ENCODE measurements around the gene SCAF8. TPM values are rescaled to one million over a fixed set of nuclear protein-coding genes. Genes with fewer than 3 reads are reported as not detected.
"Not testable (repeated sequence)": the region's sequence is repeated elsewhere in the genome, so short reads cannot be mapped to it uniquely, and the experiment has no call there.

Gene SCAF8
- total and polyA plus RNA-seq, 5 experiments from 2014 or later, result 11.0 to 67.1 (median 17.4) TPM

GRCh38 chr6:154716350-154716749 lies 16.9 kb upstream of the SCAF8 start:
- H3K4me3 Mint-ChIP-seq, POLR2A ChIA-PET, H3K27ac Mint-ChIP-seq, DNase-seq, H3K27me3 Mint-ChIP-seq, ATAC-seq: not testable (repeated sequence)
- H3K4me1 Mint-ChIP-seq, result peaks cover 0 to 12% (median 2%) of the 10 kb centered on the region in 4 donors
- peaks cover 0 to 25% (median 10%) of the 10 kb centered on the region in 9 donors for H3K9me3 Mint-ChIP-seq
- peaks cover 0 to 13% (median 10%) of the 10 kb centered on the region in 3 donors for H3K36me3 Mint-ChIP-seq

- POLR2A ChIA-PET, result no interaction called here
- peaks cover 0 to 7% (median under 1%) of the 10 kb centered on the region in 4 donors for H3K4me1 Mint-ChIP-seq
- peaks cover 0 to 16% (median 10%) of the 10 kb centered on the region in 3 donors for H3K36me3 Mint-ChIP-seq
- no peak overlapping the region for H3K4me3 Mint-ChIP-seq
- no peak for DNase-seq
- no peak overlapping the region for H3K27ac Mint-ChIP-seq
- H3K27me3 Mint-ChIP-seq, result peaks cover 8 to 19% (median 13%) of the 10 kb centered on the region in 5 donors
- peaks cover 0 to 29% (median 10%) of the 10 kb centered on the region in 9 donors for H3K9me3 Mint-ChIP-seq
- ATAC-seq, result no peak
Observed at GRCh38 chr6:154719433-154719832, 13.8 kb upstream of the SCAF8 start.

GRCh38 chr6:154719854-154720253 lies 13.4 kb upstream of the SCAF8 start:
- H3K9me3 Mint-ChIP-seq, result peaks cover 0 to 29% (median 10%) of the 10 kb centered on the region in 9 donors
- peaks cover 8 to 19% (median 13%) of the 10 kb centered on the region in 5 donors for H3K27me3 Mint-ChIP-seq
- no peak overlapping the region for H3K4me3 Mint-ChIP-seq
- POLR2A ChIA-PET, result no interaction called here
- ATAC-seq (no peak), DNase-seq (no peak)
- no peak overlapping the region for H3K27ac Mint-ChIP-seq
- peaks cover 0 to 6% (median under 1%) of the 10 kb centered on the region in 4 donors for H3K4me1 Mint-ChIP-seq
- peaks cover 0 to 16% (median 10%) of the 10 kb centered on the region in 3 donors for H3K36me3 Mint-ChIP-seq

GRCh38 chr6:154721460-154721859 lies 11.8 kb upstream of the SCAF8 start:
- no peak for DNase-seq
- Mint-ChIP-seq H3K4me1 (peaks cover 0 to 2% (median 0%) of the 10 kb centered on the region in 4 donors), H3K36me3 (peaks cover 0 to 16% (median 10%) of the 10 kb centered on the region in 3 donors), H3K9me3 (peaks cover 0 to 29% (median 10%) of the 10 kb centered on the region in 9 donors), H3K4me3 (no peak overlapping the region), H3K27ac (no peak overlapping the region), H3K27me3 (peaks cover 8 to 19% (median 13%) of the 10 kb centered on the region in 5 donors)
- peak in 1 of 2 donors; percentile 45 for ATAC-seq
- POLR2A ChIA-PET, result no interaction called here

- no peak for DNase-seq
- Mint-ChIP-seq H3K36me3 (no peaks in the 10 kb centered on the region), H3K9me3 (peaks cover 0 to 1% (median 0%) of the 10 kb centered on the region in 9 donors), H3K27me3 (peaks cover 4 to 10% (median 7%) of the 10 kb centered on the region in 5 donors), H3K27ac (no peak overlapping the region), H3K4me3 (no peak overlapping the region), H3K4me1 (peaks cover 3 to 5% (median 3%) of the 10 kb centered on the region in 4 donors)
- ATAC-seq, result no peak
- POLR2A ChIA-PET, result no interaction called here
Observed at GRCh38 chr6:154726887-154727286, 6.3 kb upstream of the SCAF8 start.

- Mint-ChIP-seq H3K27me3 (no peaks in the 10 kb centered on the region), H3K4me3 (peak overlapping the region in 9 of 10 donors; percentile 0 to 91 (median 89)), H3K9me3 (no peaks in the 10 kb centered on the region), H3K4me1 (peaks cover 12 to 34% (median 27%) of the 10 kb centered on the region in 4 donors), H3K27ac (peak overlapping the region in 8 of 10 donors; percentile 1 to 93 (median 79)), H3K36me3 (peaks cover 0 to 9% (median under 1%) of the 10 kb centered on the region in 3 donors)
- POLR2A ChIA-PET, result interaction anchor here (0.6 kb wide), 1 partner anchor 113 kb away, joined by 3 read pairs; no protein-coding TSS in a partner anchor
- DNase-seq, result no peak
- ATAC-seq, result no peak
Observed at GRCh38 chr6:154731296-154732218, 1.7 kb upstream of the SCAF8 start.

GRCh38 chr6:154732538-154733182 lies 556 bp upstream of the SCAF8 start:
- POLR2A ChIA-PET, result interaction anchor here (0.6 kb wide), 1 partner anchor 38 kb away, joined by 3 read pairs; no protein-coding TSS in a partner anchor
- peaks cover 13 to 45% (median 38%) of the 10 kb centered on the region in 4 donors for H3K4me1 Mint-ChIP-seq
- no peaks in the 10 kb centered on the region for H3K27me3 Mint-ChIP-seq
- peaks cover 0 to 17% (median 2%) of the 10 kb centered on the region in 3 donors for H3K36me3 Mint-ChIP-seq
- DNase-seq (no peak), ATAC-seq (no peak)
- no peaks in the 10 kb centered on the region for H3K9me3 Mint-ChIP-seq
- H3K4me3 Mint-ChIP-seq, result peak overlapping the region; percentile 75 to 92 (median 89)
- H3K27ac Mint-ChIP-seq, result peak overlapping the region; percentile 86 to 96 (median 93)

GRCh38 chr6:154733626-154734382 lies 588 bp downstream of the SCAF8 start:
- DNase-seq (peak; percentile 78 to 93 (median 88)), ATAC-seq (peak; percentile 74 to 79)
- Mint-ChIP-seq H3K4me3 (peak overlapping the region; percentile 84 to 96 (median 92)), H3K27me3 (no peaks in the 10 kb centered on the region), H3K9me3 (no peaks in the 10 kb centered on the region), H3K36me3 (peaks cover 0 to 25% (median 2%) of the 10 kb centered on the region in 3 donors), H3K27ac (peak overlapping the region; percentile 88 to 98 (median 95)), H3K4me1 (peaks cover 19 to 56% (median 49%) of the 10 kb centered on the region in 4 donors)
- POLR2A ChIA-PET, result interaction anchor here (0.6 to 1.2 kb wide), 3 partner anchors 13 to 599 kb away, joined by 3 read pairs; no protein-coding TSS in a partner anchor

- Mint-ChIP-seq H3K4me3 (peak overlapping the region in 9 of 10 donors; percentile 29 to 76 (median 63)), H3K4me1 (peaks cover 22 to 84% (median 74%) of the 10 kb centered on the region in 4 donors), H3K27me3 (no peaks in the 10 kb centered on the region), H3K27ac (peak overlapping the region in 4 of 10 donors; percentile 11 to 75 (median 66)), H3K9me3 (no peaks in the 10 kb centered on the region), H3K36me3 (peaks cover 0 to 42% (median 5%) of the 10 kb centered on the region in 3 donors)
- DNase-seq (no peak), ATAC-seq (no peak)
- POLR2A ChIA-PET, result interaction anchor here (1.7 kb wide), 1 partner anchor 577 kb away, joined by 4 read pairs; the partner anchor contains the start of gene TFB1M
Observed at GRCh38 chr6:154736618-154737259, 3.5 kb downstream of the SCAF8 start.

GRCh38 chr6:154737424-154737823 lies 4.2 kb downstream of the SCAF8 start:
- ATAC-seq, result no peak
- Mint-ChIP-seq H3K4me3 (peak overlapping the region in 8 of 10 donors; percentile 2 to 56 (median 36)), H3K4me1 (peaks cover 23 to 85% (median 73%) of the 10 kb centered on the region in 4 donors), H3K9me3 (no peaks in the 10 kb centered on the region), H3K27me3 (no peaks in the 10 kb centered on the region), H3K27ac (peak overlapping the region in 3 of 10 donors; percentile 11 to 70 (median 59)), H3K36me3 (peaks cover 0 to 46% (median 7%) of the 10 kb centered on the region in 3 donors)
- DNase-seq, result no peak
- POLR2A ChIA-PET, result interaction anchor here (1.7 kb wide), 1 partner anchor 577 kb away, joined by 4 read pairs; the partner anchor contains the start of gene TFB1M

GRCh38 chr6:154738551-154738961 lies 5.3 kb downstream of the SCAF8 start:
- no peaks in the 10 kb centered on the region for H3K9me3 Mint-ChIP-seq
- peaks cover 22 to 91% (median 75%) of the 10 kb centered on the region in 4 donors for H3K4me1 Mint-ChIP-seq
- DNase-seq (no peak), ATAC-seq (no peak)
- H3K36me3 Mint-ChIP-seq, result peaks cover 0 to 53% (median 11%) of the 10 kb centered on the region in 3 donors
- peak overlapping the region in 3 of 10 donors; percentile 0 to 29 (median 3) for H3K27ac Mint-ChIP-seq
- POLR2A ChIA-PET, result no interaction called here
- peak overlapping the region in 9 of 10 donors; percentile 6 to 65 (median 47) for H3K4me3 Mint-ChIP-seq
- H3K27me3 Mint-ChIP-seq, result no peaks in the 10 kb centered on the region
